Purkinje cell (primary cell): ENCODE results near the gene C3orf38. TPM values are rescaled to one million over a fixed set of nuclear protein-coding genes. Genes with fewer than 3 reads are reported as not detected.

ENCODE experiments used
- polyA plus RNA-seq: library from polyadenylated mRNA; unstranded; fragments of >200 nt; fragmentation: Nextera tagmentation; gene quantifications from 2 replicates; pipeline ENCODE4 v1.2.1, GENCODE V29; 2014

C3orf38 gene
- polyA plus RNA-seq: 23.3 and 27.5 TPM in 2 replicates

DNA sequence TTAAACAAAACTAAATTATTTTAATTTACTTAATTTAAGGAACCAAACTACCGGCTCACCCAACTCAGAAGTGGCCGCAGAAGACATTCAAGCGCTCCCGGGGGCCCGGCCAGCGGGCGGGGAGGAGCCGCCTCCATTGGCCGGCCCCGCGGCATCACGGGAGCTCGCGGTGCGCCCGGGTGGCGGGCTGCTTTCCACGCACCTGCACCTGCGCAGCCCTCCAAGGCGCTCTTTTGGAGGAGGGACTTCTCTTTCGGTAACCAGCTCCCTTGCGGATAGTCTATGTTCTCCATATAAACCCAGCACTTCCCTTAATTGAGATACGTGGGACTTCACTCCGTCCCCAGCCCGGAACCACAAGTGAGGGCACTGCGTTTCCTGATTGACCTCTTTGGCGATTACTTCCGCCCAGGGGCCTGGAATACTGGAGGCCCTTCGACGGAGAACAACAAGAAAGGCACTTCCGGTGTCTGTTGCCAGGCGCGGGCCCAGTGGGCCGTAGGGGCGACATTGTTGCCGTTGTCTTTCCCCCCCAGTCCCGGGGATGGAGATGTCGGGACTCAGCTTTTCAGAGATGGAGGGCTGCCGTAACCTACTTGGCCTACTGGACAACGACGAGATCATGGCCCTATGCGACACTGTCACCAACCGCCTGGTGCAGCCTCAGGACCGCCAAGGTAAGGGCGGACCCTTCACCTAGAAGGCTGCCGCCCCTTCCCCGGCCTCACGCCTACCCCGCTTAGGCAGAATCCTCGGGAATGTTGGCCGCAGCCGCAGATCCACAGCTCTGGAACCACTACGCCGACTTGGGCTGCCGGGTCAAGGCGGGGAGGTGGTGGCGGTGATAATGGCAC, at the start of gene C3orf38:
C3orf38 (plus strand) TSS at position 451 of the 854 bp plus-strand sequence; CDS start at position 545, 94 bp downstream.

Other genes with a start within 250 kb of the C3orf38 start
- gene CGGBP1, start 91.0 kb upstream of the C3orf38 start, polyA plus RNA-seq: 31.2 and 31.3 TPM in 2 replicates
- gene ZNF654, start 90.7 kb upstream of the C3orf38 start, polyA plus RNA-seq: 16.2 and 18.5 TPM in 2 replicates